T-helper 1 cell treated with Interleukin-12 subunit alpha and Interleukin-12 subunit beta and Interleukin-4 antibody, amounts not matched to agents 30 ng/mL and 1 ng/mL, for 36 hours (primary cell): Measurements from ENCODE around the gene SEPSECS. TPM values are rescaled to one million over a fixed set of nuclear protein-coding genes. Genes with fewer than 3 reads are reported as not detected.
"Not testable (repeated sequence)": the region's sequence is repeated elsewhere in the genome, so short reads cannot be mapped to it uniquely, and the experiment has no call there.

Experiments used
- intact Hi-C: fragments of 100-400 bp; cut with micrococcal nuclease; formaldehyde crosslinking; loops from one replicate; pipeline ENCODE4 v1.15.1; 2024
- total RNA-seq: library from RNA; stranded (reverse); gene quantifications from 2 replicates; pipeline ENCODE4 v1.2.3, GENCODE V29; 2022

Gene SEPSECS
- total RNA-seq, 1 donor from 2014 or later, result 16.8 TPM

DNA sequence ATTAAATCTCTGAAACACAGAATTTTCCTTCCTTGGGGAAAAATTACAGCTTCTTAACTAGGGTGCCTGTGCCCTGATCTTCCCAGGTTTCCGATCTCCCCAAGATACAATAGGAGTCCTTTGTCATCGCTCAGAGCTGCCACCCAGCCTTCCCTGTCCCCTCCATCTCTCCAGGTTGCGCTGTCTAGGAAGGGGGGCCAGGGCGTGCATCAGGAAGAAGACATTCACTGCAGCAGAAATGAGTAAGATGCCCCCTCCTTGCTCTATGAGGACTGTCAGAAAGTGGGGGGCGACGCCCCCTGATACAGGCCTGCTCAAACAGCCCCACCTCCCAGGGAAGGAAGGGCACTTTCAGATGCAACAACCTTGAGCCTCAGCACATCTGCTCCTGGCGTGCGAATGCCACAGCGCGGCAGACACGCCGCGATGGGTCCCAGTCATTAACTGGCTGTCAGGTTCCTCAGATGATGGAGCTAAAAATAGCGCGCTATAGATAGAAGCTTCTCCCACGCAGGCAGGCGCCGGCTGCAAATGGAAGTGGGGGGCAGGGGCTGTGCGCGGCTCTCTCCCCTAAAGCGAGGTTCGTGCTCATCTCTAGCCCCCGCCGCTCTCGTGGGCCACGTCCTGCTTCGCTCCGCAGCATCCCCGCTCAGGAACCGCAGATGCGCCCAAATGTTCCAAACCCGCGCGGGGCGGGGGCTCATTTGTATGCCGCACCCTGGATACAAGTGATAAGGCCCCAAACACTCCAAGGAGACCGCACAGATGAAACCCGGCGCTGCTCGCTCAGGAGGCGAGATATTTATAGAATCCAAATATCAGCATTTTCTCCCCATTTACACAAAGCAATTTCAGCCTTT, 71.9 kb downstream of the SEPSECS start:
- intact Hi-C loops, result no loop called here

DNA sequence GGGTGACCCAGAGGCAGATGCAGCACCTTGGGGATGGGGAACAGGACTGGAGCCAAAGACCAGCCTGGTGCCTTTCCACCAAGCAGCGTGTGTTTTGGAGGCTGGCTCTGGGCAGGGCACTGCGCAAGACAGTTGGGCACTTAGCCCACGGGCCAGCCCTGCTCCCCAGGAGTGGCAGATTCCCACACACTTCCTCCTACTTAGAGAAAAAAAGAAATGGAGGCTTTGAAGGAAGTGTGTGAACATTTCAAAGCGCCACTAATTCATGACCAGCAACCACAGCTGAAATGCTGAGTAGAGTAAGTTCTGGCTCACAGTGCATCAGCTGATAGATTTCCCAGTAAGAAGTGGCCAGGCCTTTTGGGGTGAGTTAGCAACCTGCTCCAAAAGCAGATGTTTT, 74.6 kb downstream of the SEPSECS start:
- intact Hi-C loops, result no loop called here

DNA sequence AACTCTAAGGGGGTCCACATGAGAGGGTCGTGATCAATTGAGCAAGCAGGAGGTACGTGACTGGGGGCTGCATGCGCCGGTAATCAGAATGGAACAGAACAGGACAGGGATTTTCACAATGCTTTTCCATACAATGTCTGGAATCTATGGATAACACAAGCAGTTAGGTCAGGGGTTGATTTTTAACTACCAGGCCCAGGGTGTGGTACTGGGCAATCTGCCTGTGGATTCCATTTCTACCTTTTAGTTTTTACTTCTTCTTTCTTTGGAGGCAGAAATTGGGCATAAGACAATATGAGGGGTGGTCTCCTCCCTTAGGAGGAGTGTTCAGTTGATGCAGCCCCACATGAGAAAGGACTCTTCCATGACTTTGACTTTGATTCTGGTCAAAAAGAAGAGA, 76.8 kb downstream of the SEPSECS start:
- intact Hi-C loops, result not testable (repeated sequence)

DNA sequence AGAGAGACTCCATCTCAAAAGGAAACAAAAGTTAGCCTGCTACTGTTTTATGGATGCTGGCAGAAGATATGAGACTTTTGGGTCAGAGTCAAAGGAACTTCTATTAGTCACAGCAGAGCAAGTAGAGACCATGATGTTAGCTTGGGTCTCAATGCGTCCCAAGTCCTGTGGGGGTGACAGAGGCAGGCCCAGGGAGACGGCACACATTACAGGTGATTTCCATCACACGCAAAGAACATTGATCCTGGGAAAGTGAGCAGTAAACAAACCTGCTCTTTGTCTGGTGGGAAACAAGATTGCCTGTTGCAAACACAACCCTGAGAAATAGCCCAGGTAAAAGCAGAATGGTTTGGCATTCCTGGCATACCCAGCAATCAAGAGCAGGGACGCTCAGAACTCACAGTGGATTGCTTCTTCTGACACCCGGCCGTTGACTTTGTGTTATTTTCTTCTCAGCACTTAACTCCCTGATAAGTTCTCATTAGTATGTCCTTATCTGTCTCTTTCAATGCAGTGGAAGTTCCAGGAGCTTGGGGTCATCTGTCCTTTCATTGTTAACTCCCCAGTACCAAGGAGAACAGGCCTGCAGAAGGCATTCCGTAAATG, 78.3 kb downstream of the SEPSECS start:
- intact Hi-C loops, result no loop called here

DNA sequence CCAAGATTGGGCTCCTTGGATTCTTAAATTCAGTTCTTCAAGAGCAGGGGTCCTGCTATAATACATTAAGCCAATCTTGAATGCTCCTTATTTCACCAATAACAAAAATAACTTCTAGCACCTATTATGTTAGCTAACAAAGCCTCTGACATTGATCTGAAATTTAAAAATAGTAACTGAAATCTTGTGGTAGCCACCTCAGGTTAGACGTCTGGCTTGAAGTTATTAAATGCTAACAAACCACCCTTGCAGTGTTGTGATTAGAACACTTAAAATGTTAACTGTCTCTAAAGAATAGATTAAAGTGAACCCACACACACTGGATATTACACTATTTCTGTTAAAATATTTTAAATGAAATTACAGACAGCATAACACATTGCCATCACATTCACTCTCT, 79.7 kb downstream of the SEPSECS start:
- intact Hi-C loops, result no loop called here

DNA sequence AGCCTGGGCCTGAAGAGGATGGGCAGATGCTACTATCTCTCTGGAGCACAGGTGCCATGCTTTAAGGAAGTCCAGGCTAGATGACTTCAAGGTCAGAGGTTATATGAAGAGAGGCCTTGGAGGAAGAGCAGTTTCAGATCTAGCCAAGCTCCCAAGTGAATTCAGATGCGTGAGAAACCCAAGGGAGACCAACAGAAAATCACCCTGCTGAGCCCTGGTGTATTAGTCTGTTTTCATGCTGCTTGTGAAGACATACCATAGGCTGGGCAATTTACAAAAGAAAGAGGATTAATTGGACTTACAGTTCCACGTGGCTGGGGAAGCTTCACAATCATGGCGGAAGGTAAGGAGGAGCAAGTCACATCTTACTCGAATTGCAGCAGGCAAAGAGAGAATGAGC, 81.7 kb downstream of the SEPSECS start:
- intact Hi-C loops, result no loop called here

DNA sequence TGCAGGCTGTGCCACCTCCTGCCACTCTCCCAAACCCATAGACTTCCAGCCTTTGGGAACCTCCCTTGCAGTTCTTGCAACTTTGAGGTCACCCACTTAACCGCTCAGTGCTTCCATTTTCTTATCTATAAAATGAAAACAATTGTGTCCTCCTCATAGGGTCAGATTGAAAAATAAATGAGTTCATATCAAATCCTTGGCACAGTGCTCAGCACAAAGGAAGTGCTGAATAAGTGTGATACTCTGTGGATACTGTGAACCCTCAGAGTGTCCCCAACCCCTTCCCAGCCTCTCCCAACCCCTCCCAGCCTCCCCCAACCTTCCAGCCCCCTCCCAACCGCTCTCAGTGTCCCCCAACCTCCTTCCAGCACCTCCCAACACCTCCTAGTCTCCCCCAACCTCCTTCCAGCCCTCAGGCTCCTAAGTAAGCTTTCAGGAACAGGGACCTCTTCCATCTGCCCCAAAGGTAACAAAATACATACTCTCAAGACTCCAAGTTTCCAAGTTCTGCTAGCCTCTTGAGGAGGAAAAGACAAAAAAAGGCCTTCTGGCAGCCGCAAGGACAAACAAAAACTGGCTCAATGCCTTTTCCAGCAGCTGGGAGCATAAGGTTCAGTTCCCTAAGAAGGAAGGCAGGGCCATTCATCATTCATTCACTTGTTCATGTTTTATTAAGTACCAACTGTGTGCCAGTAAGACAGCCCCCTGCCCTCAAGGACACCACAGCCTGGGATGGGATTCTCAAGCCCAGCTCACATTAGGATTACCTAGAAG, 83.4 kb downstream of the SEPSECS start:
- intact Hi-C loops, result no loop called here

DNA sequence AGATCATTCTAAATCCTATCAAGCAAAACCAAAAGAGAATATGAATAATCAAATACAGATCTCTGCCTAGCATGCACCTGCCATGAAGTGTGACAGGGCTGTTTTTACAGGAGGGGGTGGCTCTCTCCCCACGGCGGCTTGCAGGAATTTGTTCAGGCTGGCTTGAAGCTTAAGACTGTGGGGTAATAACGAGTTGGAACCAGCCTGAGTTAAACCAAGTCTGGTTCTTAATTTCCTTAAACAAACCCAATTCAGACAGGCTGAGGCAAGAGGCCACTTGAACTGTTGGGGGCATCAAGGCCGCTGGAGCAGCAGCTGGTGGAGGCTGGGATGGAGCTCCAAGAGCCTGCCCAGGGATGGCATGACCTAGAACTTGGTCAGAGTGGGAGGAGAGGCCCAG, 84.4 kb downstream of the SEPSECS start:
- intact Hi-C loops, result no loop called here

DNA sequence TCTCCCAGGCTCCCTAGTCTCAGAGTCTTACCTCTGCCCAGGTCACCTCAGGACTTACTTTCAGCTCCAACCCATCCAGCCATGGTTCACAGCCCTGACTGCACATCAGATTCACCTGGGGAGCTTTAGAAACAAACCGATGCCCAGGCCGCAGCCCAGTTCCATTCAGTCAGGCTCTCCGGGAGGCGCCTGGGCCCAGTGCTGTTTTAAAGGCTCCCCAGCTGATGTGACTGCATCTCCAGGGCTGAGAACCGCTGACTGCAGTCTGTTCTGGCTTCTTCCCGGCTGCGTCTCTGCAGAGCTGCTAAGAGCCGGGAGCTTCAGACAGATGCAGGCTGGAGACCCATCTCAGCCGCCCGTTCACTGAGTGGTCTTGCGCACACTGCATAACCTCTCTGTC, 85.1 kb downstream of the SEPSECS start:
- intact Hi-C loops, result no loop called here

DNA sequence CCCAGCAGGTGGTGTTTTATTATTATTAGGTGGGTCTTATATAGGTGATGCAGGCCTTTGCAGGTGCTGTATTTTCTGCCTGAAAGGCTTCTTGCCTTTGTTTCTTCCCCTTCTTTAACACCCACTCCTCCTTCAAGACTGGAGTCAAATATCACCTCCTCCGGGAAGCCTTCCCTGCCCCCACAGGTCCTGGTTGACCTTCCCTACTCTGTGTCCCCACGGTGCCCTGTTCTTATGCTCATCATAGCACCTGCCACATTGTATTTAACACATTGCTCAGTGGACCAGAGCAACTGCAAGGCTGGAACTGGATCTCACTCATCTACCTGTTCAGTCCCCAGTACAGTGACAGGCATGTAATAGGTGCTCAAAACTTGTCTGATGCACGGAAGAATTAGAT, 89.7 kb downstream of the SEPSECS start:
- intact Hi-C loops, result no loop called here

Other genes with a start within 250 kb of the SEPSECS start
- gene CCDC149, start 247.4 kb downstream of the SEPSECS start, total RNA-seq, result not detected in 2 replicates
- not detected in 2 replicates for gene LGI2, start 129.5 kb downstream of the SEPSECS start, total RNA-seq
- gene PI4K2B, start 73.6 kb upstream of the SEPSECS start, total RNA-seq, result 27.2 and 29.7 TPM in 2 replicates
- gene ZCCHC4, start 152.3 kb upstream of the SEPSECS start, total RNA-seq, result 11.7 and 13.8 TPM in 2 replicates
- gene ANAPC4, start 216.8 kb upstream of the SEPSECS start, total RNA-seq, result 45.7 and 46.1 TPM in 2 replicates